ENCODE results near the gene KCNC1. TPM values are rescaled to one million over a fixed set of nuclear protein-coding genes. Genes with fewer than 3 reads are reported as not detected.

Gene KCNC1
- total and polyA plus RNA-seq, 2 donors (not counting 1 experiment from before 2014, with no cell fraction given), result under 0.01 TPM; not detected in 1

- Histone ChIP-seq H3K79me2 (ENCODE audit: control insufficient read depth, insufficient read depth, low read length) (no peaks in the 10 kb centered on the region), H3K27me3 (ENCODE audit: control insufficient read depth, insufficient read depth, low read length) (no peaks in the 10 kb centered on the region)
Measured at GRCh38 chr11:17798716-17799115, 64.1 kb downstream of the KCNC1 start.

GRCh38 chr11:17799147-17799546, 64.6 kb downstream of the KCNC1 start:
- DNase-seq (ENCODE audit: low read depth in 2 of 2), result no peak
- H3K27ac ChIP-seq (ENCODE audit: insufficient read depth, low read length), result no peak overlapping the region
- no peak overlapping the region for H3K4me2 ChIP-seq (ENCODE audit: extremely low read depth, insufficient read depth, low read length)
- no peak for TF ChIP-seq EZH2 (IDR thresholded peaks at IDR 0.05; ENCODE audit: low read length, missing control alignments)
- TF ChIP-seq, protein P1, sequence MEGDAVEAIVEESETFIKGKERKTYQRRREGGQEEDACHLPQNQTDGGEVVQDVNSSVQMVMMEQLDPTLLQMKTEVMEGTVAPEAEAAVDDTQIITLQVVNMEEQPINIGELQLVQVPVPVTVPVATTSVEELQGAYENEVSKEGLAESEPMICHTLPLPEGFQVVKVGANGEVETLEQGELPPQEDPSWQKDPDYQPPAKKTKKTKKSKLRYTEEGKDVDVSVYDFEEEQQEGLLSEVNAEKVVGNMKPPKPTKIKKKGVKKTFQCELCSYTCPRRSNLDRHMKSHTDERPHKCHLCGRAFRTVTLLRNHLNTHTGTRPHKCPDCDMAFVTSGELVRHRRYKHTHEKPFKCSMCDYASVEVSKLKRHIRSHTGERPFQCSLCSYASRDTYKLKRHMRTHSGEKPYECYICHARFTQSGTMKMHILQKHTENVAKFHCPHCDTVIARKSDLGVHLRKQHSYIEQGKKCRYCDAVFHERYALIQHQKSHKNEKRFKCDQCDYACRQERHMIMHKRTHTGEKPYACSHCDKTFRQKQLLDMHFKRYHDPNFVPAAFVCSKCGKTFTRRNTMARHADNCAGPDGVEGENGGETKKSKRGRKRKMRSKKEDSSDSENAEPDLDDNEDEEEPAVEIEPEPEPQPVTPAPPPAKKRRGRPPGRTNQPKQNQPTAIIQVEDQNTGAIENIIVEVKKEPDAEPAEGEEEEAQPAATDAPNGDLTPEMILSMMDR (conservative IDR thresholded peaks at IDR 0.05 in 1 of 2, IDR thresholded peaks at IDR 0.05 in 1 of 2; ENCODE audit: low read depth in 1 of 2, low read length in 2 of 2), result no peak
- no peaks in the 10 kb centered on the region for H3K27me3 ChIP-seq (ENCODE audit: control insufficient read depth, insufficient read depth, low read length)
- no peaks in the 10 kb centered on the region for H3K9me3 ChIP-seq (ENCODE audit: control insufficient read depth, insufficient read depth, low read depth, low read length)
- no peak overlapping the region for H3K9ac ChIP-seq (ENCODE audit: insufficient read depth, low read length)
- no peak overlapping the region for H2AFZ ChIP-seq (ENCODE audit: low read length)
- H4K20me1 ChIP-seq (ENCODE audit: control insufficient read depth, extremely low read depth, insufficient read depth, low read length), result no peaks in the 10 kb centered on the region
- no peaks in the 10 kb centered on the region for H3K4me1 ChIP-seq (ENCODE audit: control insufficient read depth, extremely low read depth, insufficient read depth, low read length)
- no peaks in the 10 kb centered on the region for H3K79me2 ChIP-seq (ENCODE audit: control insufficient read depth, insufficient read depth, low read length)
- H3K36me3 ChIP-seq (ENCODE audit: control insufficient read depth, insufficient read depth, low read length), result no peaks in the 10 kb centered on the region
- H3K4me3 ChIP-seq (replicated peaks in 1 of 4; ENCODE audit: control extremely low read depth in 1 of 4, insufficient read depth in 1 of 4, low read depth in 3 of 4, low read length in 4 of 4), result no peak overlapping the region

More at GRCh38 chr11:17798716-17799115, 64.1 kb downstream of the KCNC1 start:
- Histone ChIP-seq H3K9ac (ENCODE audit: insufficient read depth, low read length) (no peak overlapping the region), H3K36me3 (ENCODE audit: control insufficient read depth, insufficient read depth, low read length) (no peaks in the 10 kb centered on the region), H3K27ac (ENCODE audit: insufficient read depth, low read length) (no peak overlapping the region), H2AFZ (ENCODE audit: low read length) (no peak overlapping the region), H4K20me1 (ENCODE audit: control insufficient read depth, extremely low read depth, insufficient read depth, low read length) (no peaks in the 10 kb centered on the region), H3K4me3 (replicated peaks in 1 of 4; ENCODE audit: control extremely low read depth in 1 of 4, insufficient read depth in 1 of 4, low read depth in 3 of 4, low read length in 4 of 4) (no peak overlapping the region), H3K4me2 (ENCODE audit: extremely low read depth, insufficient read depth, low read length) (no peak overlapping the region), H3K4me1 (ENCODE audit: control insufficient read depth, extremely low read depth, insufficient read depth, low read length) (no peaks in the 10 kb centered on the region), H3K9me3 (ENCODE audit: control insufficient read depth, insufficient read depth, low read depth, low read length) (no peaks in the 10 kb centered on the region)
- DNase-seq (ENCODE audit: low read depth in 2 of 2), result no peak
- TF ChIP-seq, protein P1 (conservative IDR thresholded peaks at IDR 0.05 in 1 of 2, IDR thresholded peaks at IDR 0.05 in 1 of 2; ENCODE audit: low read depth in 1 of 2, low read length in 2 of 2), result no peak
- no peak for TF ChIP-seq EZH2 (IDR thresholded peaks at IDR 0.05; ENCODE audit: low read length, missing control alignments)

GRCh38 chr11:17801166-17801565, 66.6 kb downstream of the KCNC1 start:
- H4K20me1 ChIP-seq (ENCODE audit: control insufficient read depth, extremely low read depth, insufficient read depth, low read length), result no peaks in the 10 kb centered on the region
- TF ChIP-seq, protein P1 (conservative IDR thresholded peaks at IDR 0.05 in 1 of 2, IDR thresholded peaks at IDR 0.05 in 1 of 2; ENCODE audit: low read depth in 1 of 2, low read length in 2 of 2), result no peak
- no peak for TF ChIP-seq EZH2 (IDR thresholded peaks at IDR 0.05; ENCODE audit: low read length, missing control alignments)
- no peak overlapping the region for H3K27ac ChIP-seq (ENCODE audit: insufficient read depth, low read length)
- no peaks in the 10 kb centered on the region for H3K9me3 ChIP-seq (ENCODE audit: control insufficient read depth, insufficient read depth, low read depth, low read length)
- no peak overlapping the region for H3K9ac ChIP-seq (ENCODE audit: insufficient read depth, low read length)
- H3K36me3 ChIP-seq (ENCODE audit: control insufficient read depth, insufficient read depth, low read length), result no peaks in the 10 kb centered on the region
- H3K4me2 ChIP-seq (ENCODE audit: extremely low read depth, insufficient read depth, low read length), result no peak overlapping the region
- H3K4me1 ChIP-seq (ENCODE audit: control insufficient read depth, extremely low read depth, insufficient read depth, low read length), result no peaks in the 10 kb centered on the region
- H3K4me3 ChIP-seq (replicated peaks in 1 of 4; ENCODE audit: control extremely low read depth in 1 of 4, insufficient read depth in 1 of 4, low read depth in 3 of 4, low read length in 4 of 4), result no peak overlapping the region
- no peaks in the 10 kb centered on the region for H3K27me3 ChIP-seq (ENCODE audit: control insufficient read depth, insufficient read depth, low read length)
- DNase-seq (ENCODE audit: low read depth in 2 of 2), result no peak
- H2AFZ ChIP-seq (ENCODE audit: low read length), result no peak overlapping the region
- no peaks in the 10 kb centered on the region for H3K79me2 ChIP-seq (ENCODE audit: control insufficient read depth, insufficient read depth, low read length)
